Measurements from ENCODE around the gene MYBPC1. TPM values are rescaled to one million over a fixed set of nuclear protein-coding genes. Genes with fewer than 3 reads are reported as not detected.

Gene MYBPC1
- total RNA-seq, 6 donors from 2014 or later = 6.3 TPM; not detected in 5

DNA sequence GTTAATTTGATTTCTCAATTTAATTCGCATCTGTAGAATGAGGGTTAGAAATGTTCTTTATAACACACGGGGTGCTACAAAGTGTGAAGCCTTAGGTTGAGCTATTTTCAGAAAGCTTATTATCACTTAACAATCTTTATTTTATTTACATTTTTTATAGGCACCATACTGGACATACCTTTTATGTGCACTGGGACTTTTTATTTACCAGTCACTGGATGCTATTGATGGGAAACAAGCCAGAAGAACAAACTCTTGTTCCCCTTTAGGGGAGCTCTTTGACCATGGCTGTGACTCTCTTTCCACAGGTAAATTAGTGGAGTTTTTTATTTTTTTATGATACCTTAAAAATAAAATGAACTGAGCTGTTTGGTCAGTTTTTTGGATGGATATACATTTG, 119.2 kb downstream of the MYBPC1 start:
- TF ChIP-seq, protein P1, sequence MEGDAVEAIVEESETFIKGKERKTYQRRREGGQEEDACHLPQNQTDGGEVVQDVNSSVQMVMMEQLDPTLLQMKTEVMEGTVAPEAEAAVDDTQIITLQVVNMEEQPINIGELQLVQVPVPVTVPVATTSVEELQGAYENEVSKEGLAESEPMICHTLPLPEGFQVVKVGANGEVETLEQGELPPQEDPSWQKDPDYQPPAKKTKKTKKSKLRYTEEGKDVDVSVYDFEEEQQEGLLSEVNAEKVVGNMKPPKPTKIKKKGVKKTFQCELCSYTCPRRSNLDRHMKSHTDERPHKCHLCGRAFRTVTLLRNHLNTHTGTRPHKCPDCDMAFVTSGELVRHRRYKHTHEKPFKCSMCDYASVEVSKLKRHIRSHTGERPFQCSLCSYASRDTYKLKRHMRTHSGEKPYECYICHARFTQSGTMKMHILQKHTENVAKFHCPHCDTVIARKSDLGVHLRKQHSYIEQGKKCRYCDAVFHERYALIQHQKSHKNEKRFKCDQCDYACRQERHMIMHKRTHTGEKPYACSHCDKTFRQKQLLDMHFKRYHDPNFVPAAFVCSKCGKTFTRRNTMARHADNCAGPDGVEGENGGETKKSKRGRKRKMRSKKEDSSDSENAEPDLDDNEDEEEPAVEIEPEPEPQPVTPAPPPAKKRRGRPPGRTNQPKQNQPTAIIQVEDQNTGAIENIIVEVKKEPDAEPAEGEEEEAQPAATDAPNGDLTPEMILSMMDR (IDR thresholded peaks at IDR 0.05) = no peak
- TF ChIP-seq EP300 (IDR thresholded peaks at IDR 0.05) (no peak), POLR2AphosphoS5 (IDR thresholded peaks at IDR 0.05) (no peak), POLR2A (IDR thresholded peaks at IDR 0.05) (no peak)
- no peaks in the 10 kb centered on the region for H3K36me3 ChIP-seq
- ATAC-seq (ENCODE audit: low FRiP score in 2 of 2) (no peak), DNase-seq (no peak)
- no peak overlapping the region for H3K4me3 ChIP-seq
- peaks cover 4 to 8% (median 5%) of the 10 kb centered on the region in 4 donors for H3K4me1 ChIP-seq
- no peaks in the 10 kb centered on the region for H3K27me3 ChIP-seq
- peak overlapping the region in 3 of 4 donors; percentile 2 to 62 (median 45) for H3K27ac ChIP-seq
- 86 to 94% methylated on average over 2 of the region's 2 CpGs for WGBS, 2 donors
- H3K9me3 ChIP-seq = no peaks in the 10 kb centered on the region

DNA sequence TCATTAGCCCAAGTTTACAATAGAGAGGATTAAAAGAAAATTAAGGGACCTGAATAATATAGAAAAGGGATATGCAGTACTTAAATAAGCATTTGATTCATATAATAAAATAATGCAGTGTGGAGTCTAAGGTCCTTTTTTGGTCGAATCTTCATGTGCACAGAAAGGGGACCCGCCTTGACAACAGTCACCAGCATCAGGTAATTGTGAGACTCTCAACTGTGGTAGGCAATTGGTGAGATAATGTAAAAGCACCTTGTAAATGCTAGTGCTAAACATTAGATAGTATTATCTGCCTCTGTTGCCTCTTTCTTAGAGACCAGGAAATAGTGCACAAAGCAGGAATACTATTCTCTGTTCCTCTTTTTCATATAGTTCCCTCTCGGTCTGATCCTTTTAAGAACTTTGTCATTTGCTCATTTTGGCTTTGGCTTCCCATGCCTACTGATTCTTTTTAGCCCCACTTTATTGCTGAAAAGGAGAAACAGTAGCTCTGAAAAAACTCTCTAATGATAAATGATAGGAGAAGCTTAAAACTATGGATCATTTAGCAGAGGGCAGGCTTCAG, 120.2 kb downstream of the MYBPC1 start:
- Histone ChIP-seq H3K36me3 (no peaks in the 10 kb centered on the region), H3K9me3 (no peaks in the 10 kb centered on the region), H3K4me1 (peaks cover 4 to 6% (median 5%) of the 10 kb centered on the region in 4 donors), H3K4me3 (no peak overlapping the region), H3K27ac (no peak overlapping the region), H3K27me3 (no peaks in the 10 kb centered on the region)
- WGBS, 2 donors = 77 to 83% methylated on average over 3 of the region's 3 CpGs
- no peak for ATAC-seq (ENCODE audit: low FRiP score in 2 of 2)
- no peak for DNase-seq
- TF ChIP-seq EP300 (IDR thresholded peaks at IDR 0.05) (no peak), POLR2AphosphoS5 (IDR thresholded peaks at IDR 0.05) (no peak)

DNA sequence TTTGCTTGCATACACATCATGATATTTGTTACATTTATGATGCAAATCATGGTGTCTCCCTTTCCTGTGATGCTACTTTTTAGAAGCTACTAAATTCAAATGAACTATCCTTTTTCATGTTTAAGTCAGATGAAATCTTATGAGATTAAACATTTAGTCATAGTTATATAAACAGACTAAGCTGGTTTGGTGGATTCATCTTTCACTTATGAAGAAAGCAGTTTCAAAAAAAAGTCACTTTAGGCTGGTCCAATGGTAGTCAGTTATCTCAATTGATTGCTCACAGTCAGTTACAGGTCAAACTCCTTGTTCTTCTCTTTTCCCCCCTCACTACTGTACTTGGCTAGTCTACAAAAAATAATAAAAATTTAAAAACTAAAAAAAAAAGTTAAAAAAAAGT, 124.8 kb downstream of the MYBPC1 start:
- no peak overlapping the region for H3K27ac ChIP-seq
- H3K27me3 ChIP-seq = no peaks in the 10 kb centered on the region
- no peak overlapping the region for H3K4me3 ChIP-seq
- ATAC-seq (ENCODE audit: low FRiP score in 2 of 2) (no peak), DNase-seq (no peak)
- H3K9me3 ChIP-seq = no peaks in the 10 kb centered on the region
- no peak for TF ChIP-seq EP300 (IDR thresholded peaks at IDR 0.05)
- TF ChIP-seq POLR2A (IDR thresholded peaks at IDR 0.05) = no peak
- TF ChIP-seq POLR2AphosphoS5 (IDR thresholded peaks at IDR 0.05) = no peak
- H3K36me3 ChIP-seq = peaks cover 0 to 24% (median 6%) of the 10 kb centered on the region in 4 donors
- peaks cover 0 to 2% (median 0%) of the 10 kb centered on the region in 4 donors for H3K4me1 ChIP-seq

DNA sequence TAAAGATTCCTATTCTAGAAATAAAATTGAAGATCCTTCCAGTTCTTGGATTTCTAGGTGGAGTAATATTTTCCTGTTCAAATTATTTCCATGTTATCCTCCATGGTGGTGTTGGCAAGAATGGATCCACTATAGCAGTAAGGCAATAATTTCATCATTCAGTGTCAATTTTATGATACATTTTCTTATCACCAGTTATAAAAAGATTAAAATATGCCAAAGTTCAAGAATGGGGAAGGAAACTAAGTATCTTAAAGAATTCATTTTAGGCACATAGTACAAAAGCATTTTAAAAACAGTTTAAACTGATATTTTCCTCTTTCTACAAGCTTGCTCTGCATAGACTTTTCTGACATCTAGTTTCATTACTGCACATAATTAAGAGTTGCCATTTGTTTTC, 125.3 kb downstream of the MYBPC1 start:
- H3K27ac ChIP-seq = no peak overlapping the region
- no peak for TF ChIP-seq POLR2A (IDR thresholded peaks at IDR 0.05)
- no peaks in the 10 kb centered on the region for H3K27me3 ChIP-seq
- ATAC-seq (ENCODE audit: low FRiP score in 2 of 2) (no peak), DNase-seq (no peak)
- peaks cover 0 to 29% (median 8%) of the 10 kb centered on the region in 4 donors for H3K36me3 ChIP-seq
- no peaks in the 10 kb centered on the region for H3K4me1 ChIP-seq
- H3K4me3 ChIP-seq = no peak overlapping the region
- no peaks in the 10 kb centered on the region for H3K9me3 ChIP-seq

DNA sequence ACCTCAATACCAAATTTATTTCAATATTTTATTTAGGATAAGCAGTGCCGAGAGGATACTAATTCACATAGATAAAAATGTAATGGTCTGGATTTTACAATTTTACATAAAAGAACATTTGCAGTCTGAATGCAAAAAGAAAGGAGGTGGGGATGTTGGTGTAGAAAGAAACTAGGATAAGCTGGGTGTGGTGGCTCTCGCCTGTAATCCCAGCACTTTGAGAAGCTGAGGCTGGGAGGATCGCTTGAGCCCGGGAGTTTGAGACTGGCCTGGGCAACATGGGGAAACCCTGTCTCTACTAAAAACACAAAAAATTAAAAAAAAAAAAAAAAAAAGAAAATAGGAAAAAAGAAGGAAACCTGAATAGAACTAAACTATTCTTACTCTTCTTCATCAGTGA, 127.6 kb downstream of the MYBPC1 start:
- no peaks in the 10 kb centered on the region for H3K27me3 ChIP-seq
- no peak for DNase-seq
- TF ChIP-seq POLR2AphosphoS5 (IDR thresholded peaks at IDR 0.05) = no peak
- TF ChIP-seq, protein P1 (IDR thresholded peaks at IDR 0.05) = no peak
- TF ChIP-seq EP300 (IDR thresholded peaks at IDR 0.05) = no peak
- TF ChIP-seq POLR2A (IDR thresholded peaks at IDR 0.05) = no peak
- H3K27ac ChIP-seq = no peak overlapping the region
- no peaks in the 10 kb centered on the region for H3K4me1 ChIP-seq
- no peak overlapping the region for H3K4me3 ChIP-seq
- H3K9me3 ChIP-seq = no peaks in the 10 kb centered on the region
- no peak for ATAC-seq (ENCODE audit: low FRiP score in 2 of 2)
- H3K36me3 ChIP-seq = peaks cover 0 to 45% (median 8%) of the 10 kb centered on the region in 4 donors
- 89 to 98% methylated on average over 4 of the region's 4 CpGs for WGBS, 2 donors

DNA sequence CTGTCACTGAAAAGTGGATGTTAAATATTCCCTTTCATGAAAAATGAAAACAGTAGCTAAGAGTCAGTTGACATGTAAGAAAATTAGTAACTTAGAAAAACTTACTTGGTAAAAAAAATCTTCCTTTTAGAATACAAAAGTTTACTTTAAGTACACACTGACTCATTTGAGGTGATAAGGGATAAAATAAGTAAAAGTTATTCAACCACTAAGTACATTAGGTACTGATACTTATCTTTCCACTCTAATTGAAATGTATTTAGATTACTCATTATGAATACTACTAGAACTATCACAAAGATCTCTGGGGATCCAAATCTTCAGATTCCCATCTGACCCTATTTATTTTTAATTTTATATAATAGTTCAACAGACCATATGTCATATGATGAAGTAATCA, 132.3 kb downstream of the MYBPC1 start:
- Histone ChIP-seq H3K4me1 (no peaks in the 10 kb centered on the region), H3K27me3 (no peaks in the 10 kb centered on the region), H3K9me3 (no peaks in the 10 kb centered on the region), H3K36me3 (peaks cover 0 to 73% (median 11%) of the 10 kb centered on the region in 4 donors), H3K4me3 (no peak overlapping the region), H3K27ac (no peak overlapping the region)
- no peak for ATAC-seq (ENCODE audit: low FRiP score in 2 of 2)
- no peak for DNase-seq
- TF ChIP-seq POLR2AphosphoS5 (IDR thresholded peaks at IDR 0.05) = no peak
- TF ChIP-seq POLR2A (IDR thresholded peaks at IDR 0.05) = no peak
- no peak for TF ChIP-seq EP300 (IDR thresholded peaks at IDR 0.05)
- TF ChIP-seq, protein P1 (IDR thresholded peaks at IDR 0.05) = no peak

All from upper lobe of left lung (tissue), 6 donors.